HepG2 (cell line): ENCODE data around the gene DNAJC11. TPM values are rescaled to one million over a fixed set of nuclear protein-coding genes. Genes with fewer than 3 reads are reported as not detected.

Experiments
- ATAC-seq: fragments of 200-7000 bp; cut with Tn5 transposase; 3 replicates; pipeline ENCODE4 v1.9.1; 2020; ENCODE audit warnings: mild to moderate bottlenecking, moderate library complexity
- BruUV-seq: library from RNA; stranded (reverse); fragments of 400-500 nt; replicated peaks from 2 replicates; lab custom pipeline; 2021; lab: Mats Ljungman, UMichigan
- CTCF ChIA-PET: fragments of 300-600 bp; formaldehyde crosslinking; extraction: SDS; loops from one replicate; lab custom pipeline; 2021; ENCODE audit warnings: low total read pairs, inconsistent platforms, low intra/inter-chr PET ratio; lab: Yijun Ruan, JAX
- POLR2A ChIA-PET: fragments of 350-600 bp; sonication (Branson Sonifier 250); formaldehyde crosslinking; loops from one replicate; lab custom pipeline; 2020; ENCODE audit warnings: antibody characterized with exemption, inconsistent platforms; lab: Yijun Ruan, JAX
- DNase-seq: peaks from one replicate; pipeline ENCODE4 v3.0.0-alpha.2; 2015; ENCODE audit warnings: low spot score
- FAIRE-seq: peaks from 3 replicates; lab custom pipeline; 2011; peaks lifted over from hg19 to GRCh38; lab: Jason Lieb, UNC
- H2AFZ ChIP-seq: one replicate; pipeline ENCODE4 v1.6.1; 2011; ENCODE audit warnings: low read length, inconsistent platforms
- H3K27ac ChIP-seq: fragments of 300-600 bp; 3 replicates; pipeline ENCODE4 v1.8.0; 2011; ENCODE audit warnings: mixed run types, mild to moderate bottlenecking, mixed read lengths, low read length, inconsistent platforms; ENCODE audit not compliant: insufficient read depth; ENCODE audit errors: extremely low read length
- H3K27me3 ChIP-seq, 2 experiments: fragments of 200-600 bp in 1 of 2; 2 replicates in 1 of 2; 3 replicates in 1 of 2; pipeline versions ENCODE4 v1.6.0 to v1.8.0; 2011; ENCODE audit warnings: low read length in 2 of 2, mild to moderate bottlenecking in 2 of 2, moderate library complexity in 2 of 2, inconsistent platforms in 1 of 2; ENCODE audit not compliant: insufficient read depth in 2 of 2, control insufficient read depth in 1 of 2
- H3K36me3 ChIP-seq, 2 experiments: fragments of 200-600 bp in 1 of 2; replicated peaks in 1 of 2; 2 replicates in 1 of 2; 3 replicates in 1 of 2; pipeline versions ENCODE4 v1.5.1 to v1.8.0; 2011; ENCODE audit warnings: low read length in 2 of 2, inconsistent platforms in 1 of 2; ENCODE audit not compliant: insufficient read depth in 2 of 2, control insufficient read depth in 1 of 2
- H3K4me1 ChIP-seq: 2 replicates; pipeline ENCODE4 v1.5.1; 2012; ENCODE audit warnings: low read length, inconsistent platforms; ENCODE audit not compliant: insufficient read depth
- H3K4me2 ChIP-seq: 2 replicates; pipeline ENCODE4 v1.6.0; 2011; ENCODE audit warnings: low read depth, low read length, inconsistent platforms
- H3K4me3 ChIP-seq, 3 experiments: fragments of 200-600 bp in 1 of 3; sonication (generic), shearing (Covaris generic) in 1 of 3; replicated peaks in 1 of 3; 2 replicates each; pipeline ENCODE4 v1.5.1; 2011 to 2016; ENCODE audit warnings: low read length in 3 of 3, inconsistent platforms in 2 of 3, low read depth in 2 of 3, mild to moderate bottlenecking in 2 of 3, control low read depth in 1 of 3, mixed read lengths in 1 of 3; ENCODE audit not compliant: insufficient read depth in 1 of 3
- H3K79me2 ChIP-seq: one replicate; pipeline ENCODE4 v1.6.1; 2011; ENCODE audit warnings: low read length, inconsistent platforms; ENCODE audit not compliant: insufficient read depth
- H3K9ac ChIP-seq: 2 replicates; pipeline ENCODE4 v1.6.0; 2011; ENCODE audit warnings: mild to moderate bottlenecking, low read depth, low read length, inconsistent platforms; ENCODE audit not compliant: insufficient read depth
- H3K9me3 ChIP-seq: 2 replicates; pipeline ENCODE4 v1.5.1; 2012; ENCODE audit warnings: mild to moderate bottlenecking, low read length
- H4K20me1 ChIP-seq: 2 replicates; pipeline ENCODE4 v1.6.0; 2011; ENCODE audit warnings: inconsistent platforms, mild to moderate bottlenecking, low read length, moderate library complexity; ENCODE audit not compliant: insufficient read depth
- ATF7-NPFF ChIP-seq: sonication (generic); formaldehyde crosslinking; IDR thresholded peaks from 2 replicates; pipeline ENCODE4 v1.8.1; 2023; ENCODE audit warnings: mild to moderate bottlenecking, low read depth, missing genetic modification reagents, moderate library complexity
- FOXP1 ChIP-seq, 2 experiments: fragments of 450-650 bp in 1 of 2; IDR thresholded peaks; 2 replicates each; pipeline ENCODE4 v1.6.1; 2017 to 2018; ENCODE audit warnings: antibody characterized with exemption in 1 of 2
- GZF1 ChIP-seq: sonication (generic); formaldehyde crosslinking; IDR thresholded peaks from 2 replicates; pipeline ENCODE4 v1.5.1; 2020; ENCODE audit warnings: mild to moderate bottlenecking, missing genetic modification reagents
- HIC2 ChIP-seq: sonication (generic); formaldehyde crosslinking; IDR thresholded peaks from 2 replicates; pipeline ENCODE4 v1.9.0; 2022; ENCODE audit warnings: low read depth, missing genetic modification reagents
- ZBTB44 ChIP-seq: sonication (generic); formaldehyde crosslinking; IDR thresholded peaks from 2 replicates; pipeline ENCODE4 v1.4.0; 2020; ENCODE audit warnings: missing genetic modification reagents
- ZMAT5 ChIP-seq: sonication (generic); formaldehyde crosslinking; IDR thresholded peaks from 2 replicates; pipeline ENCODE4 v1.5.0; 2020; ENCODE audit warnings: mild to moderate bottlenecking, low read depth, missing genetic modification reagents, borderline replicate concordance
- ZNF44 ChIP-seq: sonication (generic); formaldehyde crosslinking; IDR thresholded peaks from 2 replicates; pipeline ENCODE4 v1.5.1; 2020; ENCODE audit warnings: mild to moderate bottlenecking, missing genetic modification reagents
- ZNF513 ChIP-seq: sonication (generic); formaldehyde crosslinking; conservative IDR thresholded peaks from 2 replicates; pipeline ENCODE4 v1.5.0; 2020; ENCODE audit warnings: missing genetic modification reagents
- ZNF691 ChIP-seq: sonication (generic); formaldehyde crosslinking; IDR thresholded peaks from 2 replicates; pipeline ENCODE4 v1.4.0; 2020; ENCODE audit warnings: missing genetic modification reagents, low read depth, mild to moderate bottlenecking, borderline replicate concordance
- WGBS: methylation state at CpG from one replicate; pipeline ENCODE4 v1.1.6; 2017; ENCODE audit warnings: low lambda C conversion rate; 5-methylcytosine and 5-hydroxymethylcytosine counted together
- in situ Hi-C: cut with HindIII; loops from 2 replicates; pipeline ENCODE4 v1.10.0; 2017; ENCODE audit warnings: low pct_unique_long_range_greater_than_20kb; ENCODE audit not compliant: extremely low pct_ligation_motif_present
- intact Hi-C: fragments of 100-400 bp; cut with micrococcal nuclease; formaldehyde crosslinking; loops from one replicate; pipeline ENCODE4 v1.10.0; 2022; ENCODE audit not compliant: unreplicated experiment
- polyA plus RNA-seq, 8 experiments: library from polyadenylated mRNA; depleted of rRNA in 3 of 8; stranded (reverse) in 7 of 8; unstranded in 1 of 8; fragments of >200 nt; fragmentation: Illumina TruSeq in 4 of 8; extraction: Trizol in 4 of 8; gene quantifications; 2 replicates each; pipeline versions ENCODE4 v1.2.1 to v1.2.3, GENCODE V29; 2011 to 2016; ENCODE audit warnings: low read depth in 4 of 8, missing spikeins in 1 of 8, mixed read lengths in 1 of 8; ENCODE audit not compliant: insufficient read depth in 1 of 8
- total RNA-seq, 5 experiments: library from RNA; depleted of rRNA; stranded (reverse); fragments of >200 nt; fragmentation: Illumina TruSeq; extraction: Trizol; gene quantifications; 2 replicates each; pipeline ENCODE4 v1.2.3, GENCODE V29; 2016; ENCODE audit warnings: low read depth in 1 of 5

The DNAJC11 gene
- total and polyA plus RNA-seq, 2 of the 13 experiments (the other 11 are each of a cell fraction or from before 2014, with no cell fraction given), result 25.1 to 47.6 TPM

GRCh38 chr1:6628971-6629479 lies 72.6 kb downstream of the DNAJC11 start (continued):
- TF ChIP-seq ATF7-NPFF (CRISPR knock-in tag) (no peak), FOXP1 (IDR thresholded peaks at IDR 0.05) (no peak), FOXP1 (CRISPR knock-in tag; IDR thresholded peaks at IDR 0.05) (no peak), ZNF513 (CRISPR knock-in tag) (no peak), ZNF691 (no peak), GZF1 (no peak)

GRCh38 chr1:6627841-6628545 lies 73.6 kb downstream of the DNAJC11 start:
- WGBS, result 99% methylated on average over 16 of the region's 21 CpGs
- Histone ChIP-seq H3K4me1 (peaks cover 31% of the 10 kb centered on the region), H3K9me3 (no peaks in the 10 kb centered on the region), H3K4me2 (no peak overlapping the region), H3K79me2 (peaks cover 27% of the 10 kb centered on the region), H3K27me3 (no peaks in the 10 kb centered on the region; a peak in 1 of 5 replicates), H2AFZ (no peak overlapping the region)
- BruUV-seq, result no TSS peak
- FAIRE-seq (no peak), DNase-seq (no peak)
- no peak for TF ChIP-seq HIC2
- no peak for TF ChIP-seq ZBTB44 (CRISPR knock-in tag)
- TF ChIP-seq ZNF44 (CRISPR knock-in tag), result no peak
- no peak for TF ChIP-seq ZMAT5 (CRISPR knock-in tag)
- TF ChIP-seq, all 625 proteins: peak for 0
- no peak overlapping the region for H3K27ac ChIP-seq
- H3K4me3 ChIP-seq, result no peak overlapping the region
- ChIA-PET CTCF (no interaction called here), POLR2A (no interaction called here)
- in situ Hi-C loops (no loop called here), intact Hi-C loops (loop anchor here (5.0 kb wide), 1 partner anchor 46 kb away; no protein-coding TSS in a partner anchor)
- H4K20me1 ChIP-seq, result peaks cover 2% of the 10 kb centered on the region; the same call in 1 of the 2 replicates
- ATAC-seq, result no peak
- H3K9ac ChIP-seq, result no peak overlapping the region
- H3K36me3 ChIP-seq, result peaks cover 11 to 53% of the 10 kb centered on the region in 2 experiments; a peak in 4 of 5 replicates
